ENCODE measurements around the gene MPP2.

GRCh38 chr17:43868226-43868994, 38.9 kb downstream of the MPP2 start:
- no peak for TF ChIP-seq CTCF (IDR thresholded peaks at IDR 0.05)
- no peak for TF ChIP-seq ZFX (IDR thresholded peaks at IDR 0.05; ENCODE audit: borderline replicate concordance)

All from 22Rv1 (cell line).